Adrenal gland (tissue), 12 donors: ENCODE measurements around the gene HOXD8. TPM values are rescaled to one million over a fixed set of nuclear protein-coding genes. Genes with fewer than 3 reads are reported as not detected.

ENCODE experiments used
- DNase-seq, 7 donors: peaks; one replicate each; pipeline ENCODE4 v3.0.0-alpha.2; 2019 to 2020
- H3K27ac ChIP-seq, 5 donors: fragments of 200-600 bp; sonication (generic) in 4 of 5; 1 replicate in 3 of 5; 2 replicates in 2 of 5; pipeline versions ENCODE4 v1.5.1 to v1.8.0; 2016 to 2020; ENCODE audit warnings: mild to moderate bottlenecking in 1 of 5
- H3K27me3 ChIP-seq: fragments of 200-600 bp; 2 replicates; pipeline ENCODE4 v1.8.0; 2021
- H3K36me3 ChIP-seq, 2 donors: fragments of 200-600 bp; replicated peaks in 1 of 2; 1 replicate in 1 of 2; 2 replicates in 1 of 2; pipeline versions ENCODE4 v1.5.1 to v1.8.0; 2018 to 2022
- H3K4me1 ChIP-seq, 2 donors: fragments of 200-600 bp; replicated peaks in 1 of 2; 1 replicate in 1 of 2; 2 replicates in 1 of 2; pipeline versions ENCODE4 v1.5.1 to v1.8.0; 2018 to 2021
- H3K4me3 ChIP-seq, 4 donors: fragments of 200-600 bp; sonication (generic) in 3 of 4; one replicate each; pipeline ENCODE4 v1.5.1; 2016 to 2018
- H3K9me3 ChIP-seq, 3 donors: fragments of 200-600 bp; sonication (generic) in 1 of 3; replicated peaks in 1 of 3; 1 replicate in 2 of 3; 2 replicates in 1 of 3; pipeline versions ENCODE4 v1.5.1 to v1.8.0; 2016 to 2021
- POLR2A ChIP-seq, 2 donors: fragments of 450-650 bp; IDR thresholded peaks; one replicate each; pipeline ENCODE4 v1.6.1; 2017; ENCODE audit warnings: antibody characterized with exemption in 2 of 2, mild to moderate bottlenecking in 2 of 2, moderate library complexity in 1 of 2
- WGBS, 4 donors: extraction: QIAGEN DNeasy Blood & Tissue Kit in 2 of 4; methylation state at CpG; one replicate each; pipeline versions ENCODE4 v1.1.5 to v1.1.7; 2013 to 2017; 5-methylcytosine and 5-hydroxymethylcytosine counted together
- intact Hi-C, 2 donors: fragments of 100-400 bp; cut with DNase I; formaldehyde crosslinking; loops; one replicate each; pipeline versions ENCODE4 v1.14.1 to v1.15.0; 2022 to 2023
- polyA plus RNA-seq, 3 donors: library from polyadenylated mRNA; stranded (reverse); fragments of 200-250 nt in 2 of 3; fragments of 350-450 nt in 1 of 3; fragmentation: Illumina TruSeq in 1 of 3; extraction: RNeasy Lipid Tissue Mini Kit (QIAGEN cat#74804) in 1 of 3; gene quantifications; one replicate each; pipeline ENCODE4 v1.2.3, GENCODE V29; 2013 to 2014
- total RNA-seq, 9 donors: library from RNA; depleted of rRNA in 4 of 9; stranded (reverse); fragments of >200 nt in 4 of 9; fragments of 120-200 nt in 1 of 9; fragmentation: NEBNext Ultra II Directional in 1 of 9; extraction: Animal tissue kit (Norgen Biotek cat#: 25700) in 1 of 9; gene quantifications; one replicate each; pipeline versions ENCODE4 v1.1.0 to v1.2.4, GENCODE V29; 2013 to 2023
- TF ChIP-seq, protein P1 (sequence below), 6 experiments: fragments of 450-650 bp in 4 of 6; fragments of 200-600 bp in 2 of 6; sonication (generic) in 1 of 6; IDR thresholded peaks; 1 replicate in 5 of 6; 2 replicates in 1 of 6; pipeline versions ENCODE4 v1.5.1 to v1.8.0; 2016 to 2021; ENCODE audit warnings: antibody characterized with exemption in 6 of 6, mild to moderate bottlenecking in 2 of 6, moderate library complexity in 1 of 6
- donor health status: healthy with polysubstance abuse.
- donor health status: Bipolar disorder and iron deficiency.
- donor health status: DM: yes; HTN: yes; CAD: no.
- donor health status: DM: no; HTN: no; CAD: no.
- donor health status: DM: no; HTN: no; CAD: no.
- donor health status: DM: yes; HTN: yes; CAD: no.

HOXD8 gene
- total and polyA plus RNA-seq, 12 donors, result 11.3 to 46.2 (median 33.3) TPM

DNA sequence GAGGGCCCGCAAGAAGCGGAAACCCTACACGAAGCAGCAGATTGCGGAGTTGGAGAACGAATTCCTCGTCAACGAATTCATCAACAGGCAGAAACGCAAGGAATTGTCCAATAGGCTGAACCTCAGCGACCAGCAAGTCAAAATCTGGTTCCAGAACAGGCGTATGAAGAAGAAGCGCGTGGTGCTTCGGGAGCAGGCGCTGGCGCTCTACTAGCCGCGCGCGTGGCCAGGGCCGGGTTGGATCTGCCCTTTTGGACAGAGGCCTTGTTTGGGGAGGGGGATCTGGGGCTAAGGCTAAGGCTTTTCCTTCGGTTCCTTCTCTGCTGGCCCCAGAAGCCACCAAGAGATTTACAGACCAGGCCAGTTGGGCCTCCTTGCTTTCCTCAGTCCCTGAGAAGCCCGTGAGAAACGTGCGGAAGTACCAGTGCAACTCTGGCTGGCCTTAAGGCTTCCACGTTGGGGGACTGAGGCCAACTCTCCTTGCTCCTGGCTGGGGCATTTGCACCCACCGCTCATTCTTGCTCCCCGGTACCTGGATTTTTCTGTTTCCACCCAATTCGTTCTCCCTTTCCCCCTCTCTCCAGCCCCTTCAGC, 28.9 kb upstream of the HOXD8 start:
- H3K4me3 ChIP-seq, result no peak overlapping the region
- no peak for DNase-seq
- H3K36me3 ChIP-seq, result no peaks in the 10 kb centered on the region
- TF ChIP-seq POLR2A (IDR thresholded peaks at IDR 0.05), result no peak
- H3K9me3 ChIP-seq, result no peaks in the 10 kb centered on the region
- WGBS, 4 donors, result 20 to 25% (median 22%) methylated on average over 19 to 28 of the region's 28 CpGs
- H3K4me1 ChIP-seq, result peaks cover 7 to 24% of the 10 kb centered on the region in 2 donors
- H3K27me3 ChIP-seq, result peaks cover 100% of the 10 kb centered on the region
- intact Hi-C loops, result no loop called here
- no peak overlapping the region for H3K27ac ChIP-seq

DNA sequence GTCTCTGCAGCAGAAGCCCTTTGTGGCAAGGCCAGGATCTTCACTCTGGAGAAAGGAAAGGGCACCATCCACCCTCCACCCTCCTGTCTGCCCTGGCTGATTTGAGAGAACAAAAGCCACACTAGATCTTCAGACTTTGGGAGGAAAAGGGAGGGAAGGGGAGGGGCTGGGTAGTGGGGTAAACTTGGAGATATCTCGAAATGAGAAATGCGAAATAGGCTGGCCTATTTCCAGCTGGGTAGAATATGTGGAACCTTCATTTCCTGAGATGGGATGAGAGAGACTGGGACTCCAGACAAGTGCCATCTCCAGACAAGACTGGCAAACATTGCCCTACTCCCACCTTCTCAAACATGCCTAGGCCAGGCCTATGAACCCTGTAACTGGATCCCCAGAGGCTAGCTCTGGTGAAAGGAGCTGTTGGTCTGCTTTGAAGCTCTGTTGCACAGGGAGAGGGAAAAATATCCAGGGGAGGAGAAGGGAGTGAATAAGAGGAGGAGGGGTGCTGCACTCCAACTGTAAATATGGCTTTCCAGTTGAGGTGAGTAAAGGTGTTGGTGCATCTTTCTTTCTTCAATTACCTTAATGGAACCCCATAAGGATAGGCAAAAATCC, 28.2 kb upstream of the HOXD8 start:
- DNase-seq, result no peak
- Histone ChIP-seq H3K27ac (no peak overlapping the region), H3K4me3 (no peak overlapping the region), H3K36me3 (no peaks in the 10 kb centered on the region), H3K4me1 (peaks cover 7 to 25% of the 10 kb centered on the region in 2 donors), H3K9me3 (no peaks in the 10 kb centered on the region), H3K27me3 (peaks cover 99% of the 10 kb centered on the region)
- intact Hi-C loops, result no loop called here
- WGBS, 4 donors, result 26 to 34% (median 30%) methylated on average over 2 of the region's 2 CpGs
- no peak for TF ChIP-seq POLR2A (IDR thresholded peaks at IDR 0.05)
- TF ChIP-seq, protein P1, sequence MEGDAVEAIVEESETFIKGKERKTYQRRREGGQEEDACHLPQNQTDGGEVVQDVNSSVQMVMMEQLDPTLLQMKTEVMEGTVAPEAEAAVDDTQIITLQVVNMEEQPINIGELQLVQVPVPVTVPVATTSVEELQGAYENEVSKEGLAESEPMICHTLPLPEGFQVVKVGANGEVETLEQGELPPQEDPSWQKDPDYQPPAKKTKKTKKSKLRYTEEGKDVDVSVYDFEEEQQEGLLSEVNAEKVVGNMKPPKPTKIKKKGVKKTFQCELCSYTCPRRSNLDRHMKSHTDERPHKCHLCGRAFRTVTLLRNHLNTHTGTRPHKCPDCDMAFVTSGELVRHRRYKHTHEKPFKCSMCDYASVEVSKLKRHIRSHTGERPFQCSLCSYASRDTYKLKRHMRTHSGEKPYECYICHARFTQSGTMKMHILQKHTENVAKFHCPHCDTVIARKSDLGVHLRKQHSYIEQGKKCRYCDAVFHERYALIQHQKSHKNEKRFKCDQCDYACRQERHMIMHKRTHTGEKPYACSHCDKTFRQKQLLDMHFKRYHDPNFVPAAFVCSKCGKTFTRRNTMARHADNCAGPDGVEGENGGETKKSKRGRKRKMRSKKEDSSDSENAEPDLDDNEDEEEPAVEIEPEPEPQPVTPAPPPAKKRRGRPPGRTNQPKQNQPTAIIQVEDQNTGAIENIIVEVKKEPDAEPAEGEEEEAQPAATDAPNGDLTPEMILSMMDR (IDR thresholded peaks at IDR 0.05), result no peak

DNA sequence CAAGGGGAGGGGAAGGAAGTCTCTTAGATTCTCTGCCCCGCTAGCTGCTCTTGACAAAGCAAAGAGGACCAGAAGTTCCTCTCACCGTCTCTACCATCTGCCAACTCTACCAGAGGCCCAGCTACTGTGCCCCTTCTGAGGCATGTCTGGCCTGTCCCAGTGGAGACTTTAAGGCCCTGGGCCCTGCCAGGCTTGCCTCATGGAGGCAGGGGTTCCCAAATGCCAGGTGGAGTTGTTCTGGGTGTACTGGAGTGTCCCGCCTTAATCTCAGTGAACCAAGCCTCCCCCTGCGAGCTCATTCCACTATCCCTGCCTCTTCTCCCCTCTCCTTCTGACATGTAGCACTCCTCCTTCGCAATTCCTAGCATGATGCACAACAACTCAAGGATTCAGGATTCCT, 27.7 kb upstream of the HOXD8 start:
- Histone ChIP-seq H3K4me1 (peaks cover 7 to 25% of the 10 kb centered on the region in 2 donors), H3K27ac (no peak overlapping the region), H3K36me3 (no peaks in the 10 kb centered on the region), H3K27me3 (peaks cover 99% of the 10 kb centered on the region), H3K9me3 (no peaks in the 10 kb centered on the region), H3K4me3 (no peak overlapping the region)
- TF ChIP-seq POLR2A (IDR thresholded peaks at IDR 0.05), result no peak
- TF ChIP-seq, protein P1 (IDR thresholded peaks at IDR 0.05), result no peak
- intact Hi-C loops, result no loop called here
- 37 to 50% (median 47%) methylated on average over 5 of the region's 5 CpGs for WGBS, 4 donors
- no peak for DNase-seq

DNA sequence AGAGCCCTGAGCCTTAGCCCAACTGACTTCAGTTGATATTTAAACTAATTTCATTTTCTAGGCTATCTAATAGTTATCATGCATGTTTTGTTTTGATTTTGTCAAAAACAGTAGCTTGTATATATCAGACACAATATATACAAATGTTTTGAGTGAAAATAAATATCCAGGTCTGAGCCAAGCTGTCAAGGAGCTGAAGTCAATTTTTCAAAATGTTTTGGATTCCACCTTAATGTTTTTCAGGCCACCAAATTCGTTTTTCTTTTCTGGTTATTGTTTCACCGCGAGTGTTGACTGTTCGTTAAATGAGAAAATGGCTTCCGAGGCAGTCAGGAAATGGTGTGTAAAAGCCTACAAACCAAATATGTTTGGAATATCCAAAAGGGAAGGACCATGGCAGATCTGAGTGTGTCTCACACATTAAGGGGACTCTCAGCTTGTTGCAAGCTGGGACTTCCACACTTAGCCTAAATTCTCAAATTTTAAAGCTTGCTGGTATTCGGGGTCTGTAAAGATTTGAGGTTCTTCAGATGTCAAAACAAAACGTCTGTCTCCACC, 27.1 kb upstream of the HOXD8 start:
- Histone ChIP-seq H3K4me1 (peaks cover 7 to 23% of the 10 kb centered on the region in 2 donors), H3K27me3 (peaks cover 98% of the 10 kb centered on the region)
- 15 to 30% (median 27%) methylated on average over 7 of the region's 7 CpGs for WGBS, 4 donors

More for the DNA sequence above, 27.1 kb upstream of the HOXD8 start:
- TF ChIP-seq, protein P1 (IDR thresholded peaks at IDR 0.05), result no peak
- TF ChIP-seq POLR2A (IDR thresholded peaks at IDR 0.05), result no peak
- no peak for DNase-seq
- Histone ChIP-seq H3K4me3 (no peak overlapping the region), H3K9me3 (no peaks in the 10 kb centered on the region), H3K27ac (no peak overlapping the region), H3K36me3 (no peaks in the 10 kb centered on the region)
- intact Hi-C loops, result no loop called here
